Cardiac muscle cell (in vitro differentiated cells and primary cell): Measurements from ENCODE around the gene MC3R. TPM values are rescaled to one million over a fixed set of nuclear protein-coding genes. Genes with fewer than 3 reads are reported as not detected.

Experiments used
- DNase-seq, 2 donors: peaks; one replicate each; pipeline versions ENCODE4 v3.0.0 to v3.0.0-alpha.2; 2010 to 2017; ENCODE audit warnings: low read depth in 1 of 2, low spot score in 1 of 2
- H3K27ac ChIP-seq: fragments of 200-600 bp; sonication (generic); 2 replicates; pipeline ENCODE4 v1.5.1; 2016
- H3K27me3 ChIP-seq: fragments of 200-600 bp; sonication (generic); 2 replicates; pipeline ENCODE4 v1.6.0; 2016; ENCODE audit warnings: control low read depth
- H3K36me3 ChIP-seq: fragments of 200-600 bp; sonication (generic); 2 replicates; pipeline ENCODE4 v1.5.1; 2016; ENCODE audit warnings: control low read depth
- H3K4me1 ChIP-seq: fragments of 200-600 bp; sonication (generic); 2 replicates; pipeline ENCODE4 v1.8.1; 2017; ENCODE audit warnings: low read depth, mild to moderate bottlenecking, mixed run types
- H3K4me3 ChIP-seq: fragments of 200-600 bp; sonication (generic); 2 replicates; pipeline ENCODE4 v1.5.1; 2016; ENCODE audit warnings: mild to moderate bottlenecking
- H3K9me3 ChIP-seq: fragments of 200-600 bp; sonication (generic); 2 replicates; pipeline ENCODE4 v1.5.1; 2017; ENCODE audit warnings: low read depth, mild to moderate bottlenecking, control low read depth
- polyA plus RNA-seq: library from polyadenylated mRNA; unstranded; fragments of >200 nt; fragmentation: Nextera tagmentation; extraction: Ambion mirVana; gene quantifications from 2 replicates; pipeline ENCODE4 v1.2.1, GENCODE V29; 2016
- total RNA-seq: library from RNA; depleted of rRNA; stranded (reverse); fragments of >200 nt; gene quantifications from 2 replicates; pipeline ENCODE4 v1.2.3, GENCODE V29; 2016
- TF ChIP-seq, protein P1 (sequence below): IDR thresholded peaks from 2 replicates; pipeline ENCODE4 v1.5.1; 2012; ENCODE audit warnings: low read depth, mild to moderate bottlenecking, low read length

MC3R gene
- not detected in 2 replicates for total RNA-seq
- polyA plus RNA-seq = not detected in 2 replicates

DNA sequence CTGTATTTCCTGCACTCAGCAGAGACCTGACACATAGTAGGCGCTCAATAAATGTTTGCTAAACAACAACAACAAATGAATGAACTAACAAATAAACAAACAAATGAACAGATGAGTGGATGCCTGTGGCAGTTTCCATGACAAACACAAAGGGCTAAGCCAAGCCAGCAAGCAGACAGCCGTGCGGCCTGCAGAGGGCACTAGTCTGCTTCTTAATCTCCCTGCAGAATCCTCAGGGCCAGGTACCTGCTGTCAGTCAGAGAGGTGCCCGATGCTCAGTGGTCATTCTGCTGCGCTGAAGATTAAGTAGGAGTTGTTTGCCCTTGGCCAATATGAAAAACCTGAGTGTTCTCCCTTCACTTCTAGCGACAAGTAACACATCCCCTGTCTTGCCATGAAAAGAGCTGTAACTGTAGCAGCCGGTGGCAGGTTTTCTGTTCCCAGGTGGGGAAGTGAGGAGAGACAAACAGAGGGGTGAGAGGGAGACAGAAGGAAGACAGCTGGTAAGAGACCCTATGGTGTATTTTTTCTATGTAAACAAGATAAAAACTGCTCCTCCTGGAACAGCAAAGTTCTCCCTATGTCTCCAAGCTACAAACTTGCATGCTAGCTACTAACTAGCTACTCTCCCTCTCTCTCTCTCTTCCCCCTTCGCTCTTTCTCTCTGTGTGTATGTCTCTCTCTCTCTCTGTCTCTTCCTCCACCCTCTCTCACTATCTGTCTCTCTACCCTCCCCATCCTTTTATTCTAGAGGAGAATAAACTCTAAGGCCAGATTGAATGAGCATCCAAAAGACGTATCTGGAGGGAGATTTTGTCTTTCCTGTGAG, at the start of gene MC3R:
Gene MC3R (plus strand): TSS at position 779 of the 829 bp plus-strand sequence. CDS start 112 bp downstream, outside the sequence.
- Histone ChIP-seq H3K9me3 (no peaks in the 10 kb centered on the region), H3K4me3 (no peak within 1 kb of the TSS), H3K27ac (no peak within 1 kb of the TSS), H3K36me3 (no peaks in the 10 kb centered on the region), H3K27me3 (no peaks in the 10 kb centered on the region), H3K4me1 (no peaks in the 10 kb centered on the region)
- TF ChIP-seq, protein P1, sequence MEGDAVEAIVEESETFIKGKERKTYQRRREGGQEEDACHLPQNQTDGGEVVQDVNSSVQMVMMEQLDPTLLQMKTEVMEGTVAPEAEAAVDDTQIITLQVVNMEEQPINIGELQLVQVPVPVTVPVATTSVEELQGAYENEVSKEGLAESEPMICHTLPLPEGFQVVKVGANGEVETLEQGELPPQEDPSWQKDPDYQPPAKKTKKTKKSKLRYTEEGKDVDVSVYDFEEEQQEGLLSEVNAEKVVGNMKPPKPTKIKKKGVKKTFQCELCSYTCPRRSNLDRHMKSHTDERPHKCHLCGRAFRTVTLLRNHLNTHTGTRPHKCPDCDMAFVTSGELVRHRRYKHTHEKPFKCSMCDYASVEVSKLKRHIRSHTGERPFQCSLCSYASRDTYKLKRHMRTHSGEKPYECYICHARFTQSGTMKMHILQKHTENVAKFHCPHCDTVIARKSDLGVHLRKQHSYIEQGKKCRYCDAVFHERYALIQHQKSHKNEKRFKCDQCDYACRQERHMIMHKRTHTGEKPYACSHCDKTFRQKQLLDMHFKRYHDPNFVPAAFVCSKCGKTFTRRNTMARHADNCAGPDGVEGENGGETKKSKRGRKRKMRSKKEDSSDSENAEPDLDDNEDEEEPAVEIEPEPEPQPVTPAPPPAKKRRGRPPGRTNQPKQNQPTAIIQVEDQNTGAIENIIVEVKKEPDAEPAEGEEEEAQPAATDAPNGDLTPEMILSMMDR = peak; percentile 64
- DNase-seq = peak; percentile 2 to 55

DNA sequence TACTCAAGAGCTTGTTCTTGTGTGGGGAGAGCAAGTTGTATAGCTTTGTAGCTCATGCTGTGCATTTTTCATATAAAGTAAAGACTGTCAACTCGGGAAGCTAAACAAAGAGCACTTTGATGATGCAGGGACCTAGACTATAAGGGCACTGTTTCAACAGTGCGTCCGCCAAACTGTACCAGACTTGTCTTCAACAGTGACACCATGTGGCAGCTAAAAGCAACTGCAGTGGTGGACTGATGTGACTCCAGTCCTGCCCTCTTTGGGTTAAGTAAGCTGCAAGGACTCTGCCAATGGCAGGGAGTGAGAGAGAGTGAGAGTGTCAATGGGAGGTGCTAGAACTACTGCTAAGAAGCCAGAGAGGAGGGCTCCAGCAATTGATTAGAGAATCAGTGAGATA, 48.1 kb upstream of the MC3R start:
- no peaks in the 10 kb centered on the region for H3K27me3 ChIP-seq
- H3K9me3 ChIP-seq = peaks cover 3% of the 10 kb centered on the region
- TF ChIP-seq, protein P1 = no peak
- DNase-seq = no peak
- no peak overlapping the region for H3K27ac ChIP-seq
- no peak overlapping the region for H3K4me3 ChIP-seq
- no peaks in the 10 kb centered on the region for H3K4me1 ChIP-seq
- no peaks in the 10 kb centered on the region for H3K36me3 ChIP-seq

DNA sequence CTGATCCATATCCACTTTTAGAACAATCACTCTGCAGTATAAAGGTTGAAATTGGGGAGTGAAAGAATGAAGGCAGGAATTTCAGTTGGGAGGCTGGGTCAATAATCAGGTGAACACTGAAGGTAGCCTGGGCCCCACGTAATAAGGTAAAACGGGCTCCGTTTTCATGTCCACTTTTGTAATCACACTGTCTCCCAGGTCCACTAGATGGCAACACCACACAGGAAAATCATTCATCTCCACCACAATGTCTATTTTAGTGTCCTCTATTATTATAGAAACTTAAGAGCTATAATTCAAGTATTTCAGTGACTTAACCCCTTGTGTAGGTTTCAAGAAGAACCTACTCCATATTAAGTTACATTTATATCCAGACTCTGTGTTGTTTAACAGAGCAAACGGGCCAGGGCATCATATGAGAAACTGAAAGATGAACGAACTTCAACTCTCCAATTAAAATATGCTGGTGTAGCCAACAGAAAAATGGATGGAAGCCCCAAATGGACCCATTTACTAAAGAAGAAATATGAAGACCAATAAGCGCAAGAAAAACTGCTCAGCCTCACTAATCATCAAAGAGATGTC, 45.9 kb upstream of the MC3R start:
- TF ChIP-seq, protein P1 = peak; percentile 16
- Histone ChIP-seq H3K4me1 (no peaks in the 10 kb centered on the region), H3K9me3 (peaks cover 3% of the 10 kb centered on the region), H3K4me3 (no peak overlapping the region), H3K36me3 (no peaks in the 10 kb centered on the region), H3K27me3 (no peaks in the 10 kb centered on the region), H3K27ac (no peak overlapping the region)
- peak in 1 of 2 donors; percentile 3 for DNase-seq

DNA sequence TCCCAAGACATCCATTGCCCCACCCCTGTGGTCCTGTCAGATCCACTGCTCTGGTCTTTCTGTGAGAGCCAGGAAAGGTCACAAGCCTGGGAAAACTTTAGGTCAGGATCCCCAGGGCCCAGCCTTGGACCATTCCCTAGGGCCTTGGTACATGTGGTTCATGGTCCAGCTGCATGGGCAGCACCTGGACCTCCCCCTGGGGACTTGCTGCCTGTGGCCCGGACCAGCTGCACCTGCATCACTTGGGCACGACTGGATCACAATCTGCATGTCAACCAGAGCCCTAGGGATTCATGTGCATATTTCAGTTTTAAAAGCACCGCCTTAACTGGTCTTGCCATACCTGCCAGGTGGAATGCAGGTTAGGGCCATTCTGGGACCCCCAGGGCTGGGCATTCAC, 44.3 kb upstream of the MC3R start:
- no peak overlapping the region for H3K27ac ChIP-seq
- no peak for DNase-seq
- TF ChIP-seq, protein P1 = no peak
- no peaks in the 10 kb centered on the region for H3K27me3 ChIP-seq
- H3K36me3 ChIP-seq = no peaks in the 10 kb centered on the region
- H3K4me1 ChIP-seq = no peaks in the 10 kb centered on the region
- H3K9me3 ChIP-seq = peaks cover 3% of the 10 kb centered on the region
- no peak overlapping the region for H3K4me3 ChIP-seq

DNA sequence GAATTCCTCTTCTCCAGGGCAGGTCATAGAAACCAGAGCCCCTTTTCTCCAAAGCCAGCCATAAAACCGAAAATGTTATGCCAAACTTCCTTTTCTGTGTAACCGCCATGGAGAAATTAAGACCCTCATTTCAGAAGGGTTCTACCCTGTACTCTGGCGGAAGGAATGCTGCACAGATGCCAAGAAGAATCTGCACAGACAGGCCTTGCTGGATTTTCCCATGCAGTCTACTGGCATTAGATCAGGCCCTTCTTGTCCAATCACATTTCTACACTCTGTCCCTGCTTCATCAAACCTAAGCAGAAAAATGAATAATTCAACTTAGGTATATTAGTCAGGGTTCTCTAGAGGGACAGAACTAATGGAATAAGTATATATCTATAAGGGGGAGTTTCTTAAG, 43.2 kb upstream of the MC3R start:
- no peak for DNase-seq
- no peaks in the 10 kb centered on the region for H3K4me1 ChIP-seq
- TF ChIP-seq, protein P1 = no peak
- H3K9me3 ChIP-seq = peaks cover 3% of the 10 kb centered on the region
- H3K27ac ChIP-seq = no peak overlapping the region
- H3K36me3 ChIP-seq = no peaks in the 10 kb centered on the region
- no peak overlapping the region for H3K4me3 ChIP-seq
- no peaks in the 10 kb centered on the region for H3K27me3 ChIP-seq
